ENCODE measurements around the gene USP35. TPM values are rescaled to one million over a fixed set of nuclear protein-coding genes. Genes with fewer than 3 reads are reported as not detected.

USP35 gene
- total RNA-seq, 2 experiments from 2014 or later, result 8.5 to 10.6 TPM

DNA sequence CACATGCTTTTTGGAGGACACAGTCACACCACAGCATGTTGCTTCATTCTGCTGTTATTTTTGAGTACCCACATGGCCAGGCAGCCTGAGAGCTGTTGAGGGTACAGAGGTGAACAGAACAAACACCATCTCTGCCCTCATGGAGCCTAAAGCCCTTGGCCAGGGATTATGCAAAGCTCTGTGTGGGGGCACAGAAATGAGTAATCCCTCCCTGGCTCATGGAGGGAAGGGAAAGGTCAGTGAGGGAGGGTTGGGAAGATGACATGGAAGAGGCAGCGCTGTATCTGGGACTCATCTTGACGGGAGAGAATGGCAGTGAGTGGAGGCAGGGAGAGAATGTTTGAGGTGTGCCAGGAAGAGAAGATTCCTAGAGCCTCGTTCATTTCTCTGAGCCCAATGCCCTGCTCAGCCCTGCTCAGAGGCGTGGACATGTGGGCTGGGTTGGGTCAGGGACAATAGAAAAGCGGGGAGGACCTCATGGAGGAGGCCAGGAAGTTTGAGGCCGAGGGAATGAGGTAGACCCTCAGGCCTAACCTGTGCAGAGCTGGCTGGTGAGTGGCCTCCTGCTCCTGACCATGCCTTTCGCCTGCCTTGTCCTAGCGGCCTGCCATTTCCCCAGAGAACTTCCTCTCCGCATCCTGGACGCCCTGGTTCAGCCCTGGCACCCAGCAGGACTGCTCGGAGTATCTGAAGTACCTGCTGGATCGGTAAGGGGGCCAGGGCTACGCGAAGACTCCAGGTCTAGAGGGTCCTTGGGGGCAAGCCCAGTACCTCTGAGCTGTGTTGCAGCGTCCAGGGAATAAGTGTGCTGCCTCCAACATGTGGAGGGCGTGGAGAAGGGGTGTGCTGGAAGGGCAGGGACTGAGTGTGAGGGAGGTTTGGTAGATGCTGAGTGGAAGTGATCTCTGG, 19.8 kb downstream of the USP35 start:
- CTCF ChIA-PET, result no interaction called here
- no peak for ATAC-seq
- Mint-ChIP-seq H3K27ac (no peak overlapping the region), H3K36me3 (peaks cover 22% of the 10 kb centered on the region), H3K9me3 (ENCODE audit: low read depth) (no peaks in the 10 kb centered on the region), H3K27me3 (no peaks in the 10 kb centered on the region), H3K4me3 (no peak overlapping the region), H3K4me1 (peaks cover 5% of the 10 kb centered on the region)
- DNase-seq, result no peak

DNA sequence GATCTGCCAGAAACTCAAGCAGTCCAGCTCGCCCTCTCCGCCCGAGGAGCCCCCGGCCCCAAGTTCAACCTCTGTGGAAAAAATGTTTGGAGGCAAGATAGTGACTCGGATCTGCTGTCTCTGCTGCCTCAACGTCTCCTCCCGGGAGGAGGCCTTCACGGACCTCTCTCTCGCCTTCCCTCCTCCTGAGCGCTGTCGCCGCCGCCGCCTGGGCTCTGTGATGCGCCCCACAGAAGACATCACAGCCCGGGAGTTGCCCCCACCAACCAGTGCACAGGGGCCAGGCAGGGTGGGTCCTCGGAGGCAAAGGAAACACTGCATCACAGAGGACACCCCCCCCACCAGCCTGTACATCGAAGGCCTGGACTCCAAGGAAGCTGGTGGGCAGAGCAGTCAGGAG, 20.8 kb downstream of the USP35 start:
- no peaks in the 10 kb centered on the region for H3K9me3 Mint-ChIP-seq (ENCODE audit: low read depth)
- CTCF ChIA-PET, result no interaction called here
- no peak for DNase-seq
- H3K36me3 Mint-ChIP-seq, result peaks cover 21% of the 10 kb centered on the region
- no peak for ATAC-seq
- no peak overlapping the region for H3K4me3 Mint-ChIP-seq
- no peaks in the 10 kb centered on the region for H3K27me3 Mint-ChIP-seq
- peaks cover 3% of the 10 kb centered on the region for H3K4me1 Mint-ChIP-seq
- no peak overlapping the region for H3K27ac Mint-ChIP-seq

DNA sequence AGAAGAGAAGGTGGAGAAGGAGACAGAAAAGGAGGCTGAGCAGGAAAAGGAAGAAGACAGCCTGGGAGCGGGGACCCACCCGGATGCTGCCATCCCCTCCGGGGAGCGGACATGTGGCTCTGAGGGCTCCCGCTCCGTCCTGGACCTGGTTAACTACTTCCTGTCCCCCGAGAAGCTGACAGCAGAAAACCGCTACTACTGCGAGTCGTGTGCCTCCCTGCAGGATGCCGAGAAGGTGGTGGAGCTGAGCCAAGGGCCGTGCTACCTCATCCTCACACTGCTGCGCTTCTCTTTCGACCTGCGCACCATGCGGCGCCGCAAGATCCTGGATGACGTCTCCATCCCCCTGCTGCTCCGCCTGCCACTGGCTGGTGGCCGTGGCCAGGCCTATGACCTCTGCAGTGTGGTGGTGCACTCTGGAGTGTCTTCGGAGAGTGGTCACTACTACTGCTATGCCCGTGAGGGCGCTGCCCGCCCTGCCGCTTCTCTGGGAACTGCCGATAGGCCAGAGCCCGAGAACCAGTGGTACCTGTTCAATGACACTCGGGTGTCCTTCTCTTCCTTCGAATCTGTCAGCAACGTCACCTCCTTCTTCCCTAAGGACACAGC, 21.4 kb downstream of the USP35 start:
- no peak for ATAC-seq
- peaks cover 18% of the 10 kb centered on the region for H3K36me3 Mint-ChIP-seq
- H3K27me3 Mint-ChIP-seq, result no peaks in the 10 kb centered on the region
- no peaks in the 10 kb centered on the region for H3K4me1 Mint-ChIP-seq
- no peak for DNase-seq
- H3K27ac Mint-ChIP-seq, result no peak overlapping the region
- CTCF ChIA-PET, result no interaction called here
- H3K4me3 Mint-ChIP-seq, result no peak overlapping the region
- H3K9me3 Mint-ChIP-seq (ENCODE audit: low read depth), result no peaks in the 10 kb centered on the region

DNA sequence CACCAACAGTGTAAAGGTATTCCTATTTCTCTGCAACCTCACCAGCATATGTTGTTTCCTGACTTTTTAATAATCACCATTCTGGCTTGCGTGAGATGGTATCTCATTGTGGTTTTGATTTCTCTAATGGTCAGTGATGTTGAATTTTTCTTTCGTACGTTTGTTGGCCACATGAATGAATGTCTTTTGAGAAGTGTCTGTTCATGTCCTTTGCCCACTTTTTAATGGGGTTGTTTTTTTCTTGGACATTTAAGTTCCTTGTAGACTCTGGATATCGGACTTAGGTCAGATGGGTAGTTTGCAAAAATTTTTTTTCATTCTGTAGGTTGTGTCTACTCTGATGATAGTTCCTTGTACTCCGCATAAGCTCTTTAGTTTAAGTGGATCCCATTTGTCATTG, 22.8 kb downstream of the USP35 start:
- Mint-ChIP-seq H3K4me3 (no peak overlapping the region), H3K27me3 (no peaks in the 10 kb centered on the region), H3K4me1 (no peaks in the 10 kb centered on the region), H3K9me3 (ENCODE audit: low read depth) (no peaks in the 10 kb centered on the region), H3K36me3 (peaks cover 18% of the 10 kb centered on the region), H3K27ac (no peak overlapping the region)
- ATAC-seq, result no peak
- CTCF ChIA-PET, result no interaction called here
- DNase-seq, result no peak

DNA sequence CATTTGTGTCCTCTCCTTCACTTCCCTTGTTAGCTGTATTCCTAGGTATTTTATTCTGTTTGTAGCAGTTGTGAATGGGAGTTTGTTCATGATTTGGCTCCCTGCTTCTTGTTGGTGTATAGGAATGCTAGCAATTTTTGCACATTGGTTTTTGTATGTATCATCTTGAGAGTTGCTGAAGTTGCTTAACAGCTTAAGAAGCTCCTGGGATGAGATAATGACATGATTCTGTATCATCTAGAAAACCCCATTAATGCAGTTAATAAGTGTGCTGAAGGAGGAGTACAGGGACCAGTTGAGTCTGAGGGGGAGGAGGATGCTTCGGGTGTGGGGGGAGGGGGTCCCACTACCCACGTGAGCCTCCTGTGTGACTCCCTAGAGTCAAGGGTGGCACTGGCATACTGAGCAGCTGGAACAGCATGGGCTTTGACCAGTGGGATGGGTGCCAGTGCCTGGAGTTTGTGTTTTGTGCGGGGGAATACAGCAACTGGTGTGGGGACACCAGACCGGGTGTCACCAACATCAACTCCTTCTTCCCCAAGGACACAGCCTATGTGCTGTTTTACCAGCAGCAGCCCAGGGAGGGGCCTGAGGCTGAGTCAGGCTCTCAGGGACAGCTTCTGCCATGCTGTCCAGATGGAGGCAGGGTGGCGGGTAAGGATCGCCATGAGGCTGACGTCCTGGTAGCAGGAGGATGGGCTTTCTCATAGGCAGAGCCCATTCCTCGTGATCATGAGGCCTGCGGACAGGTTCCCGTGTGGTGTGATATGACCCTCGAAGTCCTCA, 24.1 kb downstream of the USP35 start:
- ATAC-seq (no peak), DNase-seq (no peak)
- Mint-ChIP-seq H3K4me1 (peaks cover 5% of the 10 kb centered on the region), H3K4me3 (no peak overlapping the region), H3K27ac (no peak overlapping the region), H3K9me3 (ENCODE audit: low read depth) (no peaks in the 10 kb centered on the region), H3K36me3 (peaks cover 26% of the 10 kb centered on the region), H3K27me3 (no peaks in the 10 kb centered on the region)
- CTCF ChIA-PET, result no interaction called here

- CTCF ChIA-PET, result no interaction called here
- DNase-seq (no peak), ATAC-seq (no peak)
- Mint-ChIP-seq H3K4me3 (no peak overlapping the region), H3K36me3 (peaks cover 32% of the 10 kb centered on the region), H3K4me1 (peaks cover 5% of the 10 kb centered on the region), H3K9me3 (ENCODE audit: low read depth) (no peaks in the 10 kb centered on the region), H3K27ac (no peak overlapping the region), H3K27me3 (no peaks in the 10 kb centered on the region)
These were observed 25.0 kb downstream of the USP35 start for GRCh38 chr11:78213526-78214330.

- ATAC-seq, result no peak
- no peak overlapping the region for H3K4me3 Mint-ChIP-seq
- H3K27ac Mint-ChIP-seq, result no peak overlapping the region
- no peak for DNase-seq
- CTCF ChIA-PET, result no interaction called here
- peaks cover 32% of the 10 kb centered on the region for H3K36me3 Mint-ChIP-seq
- H3K27me3 Mint-ChIP-seq, result no peaks in the 10 kb centered on the region
- H3K4me1 Mint-ChIP-seq, result peaks cover 5% of the 10 kb centered on the region
- no peaks in the 10 kb centered on the region for H3K9me3 Mint-ChIP-seq (ENCODE audit: low read depth)
These were observed 25.8 kb downstream of the USP35 start for GRCh38 chr11:78214331-78215194.

DNA sequence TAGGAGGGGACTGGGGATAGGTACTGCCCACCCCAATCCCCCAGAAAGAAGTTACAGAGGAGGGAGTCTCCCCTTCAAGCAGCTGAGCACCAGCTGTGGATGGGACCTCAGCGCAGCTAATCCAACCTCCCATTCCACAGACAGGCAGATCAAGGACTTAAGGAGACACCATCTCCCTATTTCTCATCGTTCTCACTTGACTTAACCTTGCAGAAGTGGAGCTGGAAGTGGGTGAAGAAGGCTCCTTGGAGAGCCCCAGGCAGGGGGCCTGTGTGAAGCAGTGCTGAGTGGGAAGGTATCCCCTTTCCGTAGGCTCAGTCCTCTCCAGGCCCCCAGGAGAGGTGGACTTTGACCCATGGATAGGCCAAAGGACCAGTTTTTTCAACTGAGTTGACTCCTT, 27.3 kb downstream of the USP35 start:
- ATAC-seq (no peak), DNase-seq (no peak)
- no peaks in the 10 kb centered on the region for H3K27me3 Mint-ChIP-seq
- H3K4me1 Mint-ChIP-seq, result peaks cover 5% of the 10 kb centered on the region
- H3K4me3 Mint-ChIP-seq, result no peak overlapping the region
- CTCF ChIA-PET, result interaction anchor here (1.7 kb wide), 1 partner anchor 348 kb away, joined by 4 read pairs; no protein-coding TSS in a partner anchor
- no peaks in the 10 kb centered on the region for H3K9me3 Mint-ChIP-seq (ENCODE audit: low read depth)
- H3K27ac Mint-ChIP-seq, result no peak overlapping the region
- peaks cover 30% of the 10 kb centered on the region for H3K36me3 Mint-ChIP-seq

DNA sequence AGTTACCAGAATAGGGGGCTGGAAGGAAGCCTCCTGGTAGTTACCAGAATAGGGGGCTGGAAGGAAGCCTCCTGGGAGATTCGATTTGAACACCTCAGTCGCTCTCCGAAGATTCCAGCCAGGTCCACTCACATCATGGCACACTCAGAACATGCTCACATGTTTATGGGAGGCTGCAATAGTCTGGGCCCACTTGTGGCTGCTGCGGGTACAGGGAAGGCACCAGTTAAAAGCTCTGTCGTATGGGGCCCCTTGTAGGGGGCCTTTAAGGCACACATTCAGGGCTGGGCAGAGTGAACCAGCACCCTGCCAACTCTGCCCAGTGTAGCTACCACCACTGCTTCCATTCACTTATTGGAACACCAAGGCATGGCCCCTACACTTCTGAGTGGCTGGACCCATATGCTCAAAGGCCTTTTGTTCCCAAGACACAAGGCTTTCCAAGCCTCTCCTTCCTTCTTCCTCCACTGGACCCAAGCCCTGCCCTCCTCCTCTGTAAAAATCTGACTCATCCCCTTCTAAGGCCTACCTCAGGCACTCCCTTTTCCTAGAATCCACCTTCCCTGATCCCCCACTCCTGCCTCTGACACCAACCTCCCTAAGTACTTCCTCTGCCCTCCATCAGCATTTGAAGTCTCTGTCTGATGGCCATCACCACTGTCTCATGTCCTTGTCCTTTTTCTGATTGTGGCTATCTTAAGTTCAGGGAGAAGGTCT, 28.0 kb downstream of the USP35 start:
- CTCF ChIA-PET, result interaction anchor here (1.7 kb wide), 1 partner anchor 348 kb away, joined by 4 read pairs; no protein-coding TSS in a partner anchor
- Mint-ChIP-seq H3K9me3 (ENCODE audit: low read depth) (no peaks in the 10 kb centered on the region), H3K4me3 (no peak overlapping the region), H3K27me3 (no peaks in the 10 kb centered on the region), H3K36me3 (peaks cover 29% of the 10 kb centered on the region), H3K27ac (peak overlapping the region; percentile 13), H3K4me1 (peaks cover 5% of the 10 kb centered on the region)
- ATAC-seq (no peak), DNase-seq (no peak)

DNA sequence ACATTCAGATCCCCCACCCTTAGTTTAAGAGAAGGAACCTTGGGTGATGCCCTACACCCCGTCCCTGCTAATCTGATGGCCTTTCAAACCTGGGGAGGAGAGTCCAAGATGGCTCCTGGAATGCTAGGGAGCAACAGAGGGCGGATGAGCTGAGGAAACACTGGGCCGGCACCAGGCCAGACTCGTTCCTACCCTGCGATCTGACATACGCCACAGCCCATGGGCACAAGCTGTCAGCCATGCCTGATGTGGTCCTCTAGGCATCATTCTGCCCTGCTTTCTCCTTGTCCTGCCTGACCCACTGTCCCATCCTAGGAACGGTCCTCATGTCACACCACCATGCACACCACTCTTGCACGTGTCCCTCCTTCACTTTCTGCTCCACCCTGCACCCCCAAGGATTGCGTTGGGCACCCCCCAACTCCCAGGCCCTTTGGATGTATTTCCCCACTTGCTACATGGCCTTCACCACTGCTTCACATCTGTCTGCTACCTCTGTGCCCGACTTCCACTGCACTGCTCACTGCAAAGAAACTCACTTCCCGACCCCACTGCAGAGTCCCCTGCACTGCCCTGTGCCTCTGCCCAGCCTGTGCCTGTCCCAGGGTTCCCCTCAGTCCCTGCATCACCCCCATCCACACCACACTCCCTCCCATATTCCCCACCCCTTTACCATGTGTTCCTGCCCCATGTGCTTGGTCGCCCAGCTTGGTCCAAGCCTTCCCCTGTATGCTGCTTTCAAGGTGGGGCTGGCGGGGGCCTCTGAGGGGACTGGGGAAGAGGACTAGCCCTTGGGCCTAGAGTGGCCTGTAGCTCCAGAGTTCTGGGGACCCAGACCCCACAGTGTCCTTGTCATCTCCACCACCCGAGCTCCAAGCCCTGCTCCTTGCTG, 29.2 kb downstream of the USP35 start:
- Mint-ChIP-seq H3K4me1 (peaks cover 5% of the 10 kb centered on the region), H3K27ac (no peak overlapping the region), H3K9me3 (ENCODE audit: low read depth) (no peaks in the 10 kb centered on the region), H3K36me3 (peaks cover 22% of the 10 kb centered on the region), H3K27me3 (no peaks in the 10 kb centered on the region), H3K4me3 (no peak overlapping the region)
- ATAC-seq (peak; percentile 30), DNase-seq (peak; percentile 31)
- CTCF ChIA-PET, result interaction anchor here (0.6 to 1.3 kb wide), 2 partner anchors 10 to 346 kb away, joined by 3 to 4 read pairs; no protein-coding TSS in a partner anchor
